Fibroblast of villous mesenchyme (primary cell): ENCODE measurements around the gene ETV1. TPM values are rescaled to one million over a fixed set of nuclear protein-coding genes. Genes with fewer than 3 reads are reported as not detected.

Experiments
- DNase-seq: peaks from one replicate; pipeline ENCODE4 v3.0.0-alpha.2; 2010; ENCODE audit warnings: low read depth
- H3K4me3 ChIP-seq: 2 replicates; pipeline ENCODE4 v1.5.1; 2011; ENCODE audit warnings: low read depth, mild to moderate bottlenecking, low read length
- total RNA-seq: library from RNA; depleted of rRNA; stranded (reverse); fragments of >200 nt; gene quantifications from 2 replicates; pipeline ENCODE4 v1.2.3, GENCODE V29; 2012
- TF ChIP-seq, protein P1 (sequence below): IDR thresholded peaks from 2 replicates; pipeline ENCODE4 v1.5.1; 2012; ENCODE audit warnings: low read depth, mild to moderate bottlenecking, low read length; ENCODE audit not compliant: insufficient read depth

ETV1 gene
- total RNA-seq, 1 donor = 11.7 TPM

DNA sequence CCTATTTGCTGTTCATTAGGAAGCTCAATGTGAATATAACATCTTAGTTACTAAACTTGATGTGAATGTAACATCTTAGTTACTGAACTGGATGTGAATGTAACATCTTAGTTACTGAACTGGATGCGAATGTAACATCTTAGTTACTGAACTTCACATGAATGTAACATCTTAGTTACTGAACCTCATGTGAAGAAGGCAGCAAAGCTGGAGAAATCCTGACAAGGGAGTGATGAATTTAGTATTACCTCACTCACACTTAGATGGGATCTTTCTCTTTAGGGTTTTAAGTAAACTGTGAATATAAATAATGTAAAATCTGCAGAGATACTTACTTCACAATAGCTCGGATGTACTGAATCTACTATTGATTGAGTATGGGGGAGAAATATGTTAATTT lies 73.6 kb downstream of the ETV1 start:
- TF ChIP-seq, protein P1, sequence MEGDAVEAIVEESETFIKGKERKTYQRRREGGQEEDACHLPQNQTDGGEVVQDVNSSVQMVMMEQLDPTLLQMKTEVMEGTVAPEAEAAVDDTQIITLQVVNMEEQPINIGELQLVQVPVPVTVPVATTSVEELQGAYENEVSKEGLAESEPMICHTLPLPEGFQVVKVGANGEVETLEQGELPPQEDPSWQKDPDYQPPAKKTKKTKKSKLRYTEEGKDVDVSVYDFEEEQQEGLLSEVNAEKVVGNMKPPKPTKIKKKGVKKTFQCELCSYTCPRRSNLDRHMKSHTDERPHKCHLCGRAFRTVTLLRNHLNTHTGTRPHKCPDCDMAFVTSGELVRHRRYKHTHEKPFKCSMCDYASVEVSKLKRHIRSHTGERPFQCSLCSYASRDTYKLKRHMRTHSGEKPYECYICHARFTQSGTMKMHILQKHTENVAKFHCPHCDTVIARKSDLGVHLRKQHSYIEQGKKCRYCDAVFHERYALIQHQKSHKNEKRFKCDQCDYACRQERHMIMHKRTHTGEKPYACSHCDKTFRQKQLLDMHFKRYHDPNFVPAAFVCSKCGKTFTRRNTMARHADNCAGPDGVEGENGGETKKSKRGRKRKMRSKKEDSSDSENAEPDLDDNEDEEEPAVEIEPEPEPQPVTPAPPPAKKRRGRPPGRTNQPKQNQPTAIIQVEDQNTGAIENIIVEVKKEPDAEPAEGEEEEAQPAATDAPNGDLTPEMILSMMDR = no peak
- no peak overlapping the region for H3K4me3 ChIP-seq
- no peak for DNase-seq

DNA sequence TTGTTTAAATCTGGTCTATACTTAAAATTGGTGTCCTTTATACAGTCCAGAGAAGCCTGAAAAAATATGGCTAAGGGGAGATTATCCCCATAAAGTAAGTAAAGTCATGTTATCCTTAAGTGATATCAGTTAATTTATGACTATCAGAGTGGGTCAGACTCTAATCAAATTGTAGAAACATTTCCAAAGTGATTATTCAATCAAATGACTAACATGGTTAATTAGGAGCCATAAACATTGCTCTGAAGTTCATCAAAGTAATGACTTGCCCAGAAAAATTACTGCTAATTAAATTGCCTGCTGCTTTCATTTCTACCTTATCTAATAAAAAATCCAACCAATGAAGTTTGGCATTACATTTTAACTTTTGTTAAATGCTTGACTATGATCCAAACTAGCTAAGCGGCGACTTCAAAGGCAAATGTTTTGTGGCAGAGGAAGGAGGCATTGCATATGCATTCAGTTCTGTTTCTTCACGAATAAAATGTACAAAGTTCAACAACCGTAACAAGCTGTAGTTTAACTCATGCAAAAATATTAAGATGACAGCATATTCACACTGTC lies 76.7 kb downstream of the ETV1 start:
- DNase-seq = no peak
- TF ChIP-seq, protein P1 = no peak

DNA sequence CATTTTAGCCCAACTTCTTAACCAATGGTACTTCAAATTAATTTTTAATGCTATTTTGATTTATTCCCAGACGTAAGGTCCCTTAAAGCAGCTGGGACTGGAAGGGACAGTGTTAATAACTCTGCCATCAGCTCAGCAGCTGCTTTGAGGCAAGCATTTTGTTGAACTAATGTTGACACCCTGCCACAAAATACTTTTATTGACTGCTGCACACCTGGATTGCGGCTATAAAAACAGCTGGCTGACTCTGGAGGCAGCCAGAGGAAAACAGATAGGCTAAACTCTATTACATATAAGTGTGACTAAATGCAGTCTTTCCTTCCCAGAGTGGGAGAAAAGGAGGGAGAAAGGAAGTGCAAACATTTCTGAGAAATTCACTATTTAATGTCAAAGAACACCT lies 77.6 kb downstream of the ETV1 start:
- DNase-seq = no peak
- TF ChIP-seq, protein P1 = no peak
- H3K4me3 ChIP-seq = no peak overlapping the region

More for the DNA sequence above, 76.7 kb downstream of the ETV1 start:
- H3K4me3 ChIP-seq = no peak overlapping the region

DNA sequence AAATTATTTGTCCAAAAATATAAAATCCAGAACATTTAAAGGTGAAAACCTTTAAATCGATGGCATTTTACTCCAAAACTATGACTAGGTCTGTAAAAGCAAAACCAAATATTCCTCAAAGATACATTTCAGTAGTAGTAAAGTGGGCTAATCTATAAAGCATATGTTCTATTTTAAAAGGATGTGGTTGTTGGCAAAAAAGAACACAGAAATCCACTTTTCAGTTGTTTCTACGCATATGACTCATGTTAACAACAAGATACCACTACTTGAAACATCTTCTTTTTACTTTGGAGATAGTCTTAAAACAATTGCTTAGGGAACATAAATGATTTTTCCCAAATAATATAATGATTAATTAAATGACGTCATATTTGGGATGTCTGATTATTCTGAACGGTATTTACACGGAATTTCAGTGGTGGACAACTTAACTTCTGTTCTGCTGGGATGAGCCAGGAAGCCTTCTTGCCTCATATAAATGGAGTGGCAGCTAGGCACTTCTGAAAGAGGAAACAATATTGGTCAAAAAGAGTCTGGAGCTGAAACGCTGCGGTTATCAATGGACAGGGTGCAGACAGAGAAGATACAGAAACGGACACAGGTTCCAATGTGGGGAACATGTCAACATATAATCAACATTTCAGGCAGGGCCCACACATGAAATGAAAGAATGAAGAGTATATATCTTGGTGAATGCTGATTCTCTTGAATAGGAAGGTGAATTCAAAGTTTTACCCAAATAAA lies 78.5 kb downstream of the ETV1 start:
- TF ChIP-seq, protein P1 = no peak
- no peak overlapping the region for H3K4me3 ChIP-seq
- DNase-seq = no peak

DNA sequence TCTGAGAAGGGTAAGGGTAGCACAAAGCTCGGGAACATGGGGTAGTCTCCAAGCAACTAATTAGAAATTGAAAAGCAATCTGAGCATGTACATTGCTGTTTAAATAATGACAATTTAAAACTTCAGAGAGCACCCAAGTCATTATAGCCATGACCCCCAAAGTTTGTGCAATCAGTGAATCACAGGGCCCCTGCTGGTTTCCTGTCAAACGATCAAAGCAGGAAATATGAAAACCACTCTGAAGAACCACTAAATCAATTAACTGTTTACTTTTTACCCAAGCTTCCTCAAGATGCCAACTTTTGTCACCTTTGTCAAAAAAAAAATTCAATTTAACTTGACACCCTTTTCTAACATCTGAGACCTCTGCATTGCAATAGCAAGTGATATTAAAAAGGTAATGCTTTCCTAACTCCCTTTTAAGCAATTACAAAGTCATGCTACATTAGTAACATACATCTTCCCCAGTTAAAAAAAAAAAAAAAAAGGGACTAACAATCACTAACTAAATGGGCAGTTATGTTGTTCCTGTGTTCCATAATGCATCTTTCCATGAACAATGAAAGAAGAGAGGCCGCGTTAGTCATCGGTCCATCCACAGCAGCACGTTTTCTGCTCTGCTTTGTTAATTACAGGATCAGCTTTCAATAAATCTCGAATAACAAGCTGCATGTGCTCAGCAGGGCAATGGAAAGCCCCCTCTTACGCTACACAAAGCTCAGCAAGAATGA lies 80.6 kb downstream of the ETV1 start:
- DNase-seq = no peak
- TF ChIP-seq, protein P1 = no peak
- no peak overlapping the region for H3K4me3 ChIP-seq

DNA sequence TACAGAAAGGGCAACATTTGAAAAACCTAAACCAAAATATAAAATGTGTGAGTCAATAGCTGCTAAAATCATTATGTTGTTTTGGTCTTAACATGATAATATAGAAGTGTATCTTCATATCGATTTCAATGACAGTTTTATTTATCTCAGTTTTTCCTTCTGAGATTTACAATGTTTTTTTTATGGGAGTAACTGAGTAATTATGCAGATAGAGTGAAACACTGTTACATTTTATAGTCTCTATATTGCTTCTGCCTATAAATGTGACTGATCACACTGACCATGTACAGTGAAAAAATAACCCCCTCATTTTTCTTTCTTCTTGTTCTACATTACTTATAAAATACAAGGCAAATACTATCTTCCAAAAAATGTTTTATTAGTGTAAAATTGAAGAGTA lies 81.6 kb downstream of the ETV1 start:
- TF ChIP-seq, protein P1 = no peak
- no peak overlapping the region for H3K4me3 ChIP-seq
- no peak for DNase-seq
